Suprapubic skin (tissue), 4 donors: Measurements from ENCODE around the gene NFIB. TPM values are rescaled to one million over a fixed set of nuclear protein-coding genes. Genes with fewer than 3 reads are reported as not detected.

Experiments used
- DNase-seq, 2 donors: peaks; one replicate each; pipeline ENCODE4 v3.0.0-alpha.2; 2019; ENCODE audit warnings: low spot score in 2 of 2
- H3K27ac ChIP-seq: fragments of 200-600 bp; sonication (generic); one replicate; pipeline ENCODE4 v1.5.1; 2019
- H3K27me3 ChIP-seq: fragments of 200-600 bp; sonication (generic); one replicate; pipeline ENCODE4 v1.5.1; 2019
- H3K36me3 ChIP-seq: fragments of 200-600 bp; sonication (generic); one replicate; pipeline ENCODE4 v1.5.1; 2019
- H3K4me1 ChIP-seq: fragments of 200-600 bp; sonication (generic); one replicate; pipeline ENCODE4 v1.5.1; 2019
- H3K4me3 ChIP-seq: fragments of 200-600 bp; sonication (generic); one replicate; pipeline ENCODE4 v1.5.1; 2019; ENCODE audit warnings: mild to moderate bottlenecking
- H3K9me3 ChIP-seq: fragments of 200-600 bp; sonication (generic); one replicate; pipeline ENCODE4 v1.5.1; 2019
- CTCF ChIP-seq, 2 donors: fragments of 200-600 bp in 1 of 2; fragments of 450-650 bp in 1 of 2; sonication (generic) in 1 of 2; IDR thresholded peaks; one replicate each; pipeline ENCODE4 v1.5.1; 2016 to 2019; ENCODE audit warnings: antibody characterized with exemption in 2 of 2, mild to moderate bottlenecking in 1 of 2, moderate library complexity in 1 of 2
- EP300 ChIP-seq: sonication (generic); formaldehyde crosslinking; IDR thresholded peaks from one replicate; pipeline ENCODE4 v1.6.1; 2017; ENCODE audit warnings: antibody characterized with exemption
- POLR2A ChIP-seq, 2 donors: fragments of 450-650 bp; IDR thresholded peaks; one replicate each; pipeline ENCODE4 v1.6.1; 2017; ENCODE audit warnings: antibody characterized with exemption in 2 of 2, mild to moderate bottlenecking in 2 of 2, moderate library complexity in 2 of 2
- POLR2AphosphoS5 ChIP-seq, 3 donors: sonication (generic); formaldehyde crosslinking; IDR thresholded peaks; one replicate each; pipeline ENCODE4 v1.6.1; 2017; ENCODE audit warnings: antibody characterized with exemption in 3 of 3
- WGBS: methylation state at CpG from one replicate; pipeline ENCODE4 v1.1.5; 2018; 5-methylcytosine and 5-hydroxymethylcytosine counted together
- total RNA-seq, 4 donors: library from RNA; depleted of rRNA; stranded (reverse); fragments of >200 nt; gene quantifications; one replicate each; pipeline ENCODE4 v1.1.0, GENCODE V29; 2016

NFIB gene
- total RNA-seq, 4 donors from 2014 or later: 90.4 to 204 (median 112) TPM

- no peak for TF ChIP-seq EP300
- no peak for TF ChIP-seq POLR2A (IDR thresholded peaks at IDR 0.05)
- TF ChIP-seq CTCF (IDR thresholded peaks at IDR 0.05): no peak
- TF ChIP-seq POLR2AphosphoS5 (IDR thresholded peaks at IDR 0.05): no peak
- Histone ChIP-seq H3K27me3 (no peaks in the 10 kb centered on the region), H3K4me3 (no peak overlapping the region), H3K9me3 (no peaks in the 10 kb centered on the region), H3K36me3 (no peaks in the 10 kb centered on the region), H3K27ac (no peak overlapping the region), H3K4me1 (peaks cover 31% of the 10 kb centered on the region)
- DNase-seq: no peak
Observed at GRCh38 chr9:14221558-14221957, 92.4 kb downstream of the NFIB start.

GRCh38 chr9:14221119-14221518, 92.8 kb downstream of the NFIB start:
- TF ChIP-seq POLR2AphosphoS5 (IDR thresholded peaks at IDR 0.05) (no peak), CTCF (IDR thresholded peaks at IDR 0.05) (no peak), EP300 (no peak), POLR2A (IDR thresholded peaks at IDR 0.05) (no peak)
- Histone ChIP-seq H3K36me3 (no peaks in the 10 kb centered on the region), H3K4me3 (no peak overlapping the region), H3K4me1 (peaks cover 31% of the 10 kb centered on the region), H3K27ac (no peak overlapping the region), H3K27me3 (no peaks in the 10 kb centered on the region), H3K9me3 (no peaks in the 10 kb centered on the region)
- 96% methylated on average over 4 of the region's 4 CpGs for WGBS
- no peak for DNase-seq

GRCh38 chr9:14220256-14220655, 93.7 kb downstream of the NFIB start:
- no peak overlapping the region for H3K27ac ChIP-seq
- H3K4me1 ChIP-seq: peaks cover 36% of the 10 kb centered on the region
- 86% methylated on average over 2 of the region's 3 CpGs for WGBS
- H3K9me3 ChIP-seq: no peaks in the 10 kb centered on the region
- no peak for TF ChIP-seq CTCF (IDR thresholded peaks at IDR 0.05)
- TF ChIP-seq POLR2A (IDR thresholded peaks at IDR 0.05): no peak
- TF ChIP-seq EP300: no peak
- no peak for TF ChIP-seq POLR2AphosphoS5 (IDR thresholded peaks at IDR 0.05)
- no peaks in the 10 kb centered on the region for H3K36me3 ChIP-seq
- H3K27me3 ChIP-seq: no peaks in the 10 kb centered on the region
- no peak overlapping the region for H3K4me3 ChIP-seq
- DNase-seq: no peak

GRCh38 chr9:14219850-14220249, 94.1 kb downstream of the NFIB start:
- Histone ChIP-seq H3K27ac (no peak overlapping the region), H3K4me3 (no peak overlapping the region), H3K27me3 (no peaks in the 10 kb centered on the region), H3K9me3 (no peaks in the 10 kb centered on the region), H3K36me3 (no peaks in the 10 kb centered on the region), H3K4me1 (peaks cover 40% of the 10 kb centered on the region)
- 59% methylated on average over 4 of the region's 4 CpGs for WGBS
- TF ChIP-seq EP300: no peak
- TF ChIP-seq CTCF (IDR thresholded peaks at IDR 0.05): no peak
- TF ChIP-seq POLR2AphosphoS5 (IDR thresholded peaks at IDR 0.05): no peak
- no peak for TF ChIP-seq POLR2A (IDR thresholded peaks at IDR 0.05)
- DNase-seq: no peak

GRCh38 chr9:14218253-14218652, 95.7 kb downstream of the NFIB start:
- TF ChIP-seq CTCF (IDR thresholded peaks at IDR 0.05) (no peak), POLR2A (IDR thresholded peaks at IDR 0.05) (no peak), POLR2AphosphoS5 (IDR thresholded peaks at IDR 0.05) (no peak), EP300 (no peak)
- no peak for DNase-seq
- whole genome bisulfite sequencing: 62% methylated on average over 1 of the region's 1 CpG
- Histone ChIP-seq H3K36me3 (no peaks in the 10 kb centered on the region), H3K9me3 (no peaks in the 10 kb centered on the region), H3K27me3 (no peaks in the 10 kb centered on the region), H3K27ac (no peak overlapping the region), H3K4me3 (no peak overlapping the region), H3K4me1 (peaks cover 47% of the 10 kb centered on the region)
